Measurements from ENCODE around the gene KIAA0586.
"Not testable (repeated sequence)": the region's sequence is repeated elsewhere in the genome, so short reads cannot be mapped to it uniquely, and the experiment has no call there.

GRCh38 chr14:58416934-58417333 is 10.6 kb upstream of the KIAA0586 start:
- TF ChIP-seq CTCF (IDR thresholded peaks at IDR 0.05); POLR2A (IDR thresholded peaks at IDR 0.05); POLR2AphosphoS5 (IDR thresholded peaks at IDR 0.05; ENCODE audit: insufficient read depth in 1 of 2, low read depth in 1 of 2): not testable (repeated sequence)

Data from vagina (tissue), 2 donors.